HepG2 (cell line): ENCODE measurements around the gene EMILIN1. TPM values are rescaled to one million over a fixed set of nuclear protein-coding genes. Genes with fewer than 3 reads are reported as not detected.

Source experiments
- AGO2 ChIP-seq: fragments of 200-400 bp; formaldehyde crosslinking; optimal IDR thresholded peaks from 2 replicates; pipeline ENCODE3; 2017; ENCODE audit warnings: mild to moderate bottlenecking, low read depth, low read length, moderate library complexity
- CC2D1A ChIP-seq: sonication (generic); formaldehyde crosslinking; IDR thresholded peaks from 2 replicates; pipeline ENCODE4 v1.8.1; 2023; ENCODE audit warnings: mild to moderate bottlenecking, missing genetic modification reagents
- DR1 ChIP-seq: sonication (generic); formaldehyde crosslinking; IDR thresholded peaks from 2 replicates; pipeline ENCODE4 v1.8.0; 2021; ENCODE audit warnings: mild to moderate bottlenecking, missing genetic modification reagents, inconsistent platforms
- HDAC6 ChIP-seq: fragments of 200-600 bp; sonication (generic); IDR thresholded peaks from 2 replicates; pipeline ENCODE4 v1.7.0; 2017; ENCODE audit warnings: mild to moderate bottlenecking, antibody characterized with exemption, low read length, low read depth
- KAT8 ChIP-seq: IDR thresholded peaks from 2 replicates; pipeline ENCODE4 v1.6.1; 2016; ENCODE audit warnings: missing genetic modification reagents, missing compliant biosample characterization
- MEIS1 ChIP-seq: sonication (generic); formaldehyde crosslinking; IDR thresholded peaks from 2 replicates; pipeline ENCODE4 v1.9.0; 2021; ENCODE audit warnings: mild to moderate bottlenecking, missing genetic modification reagents, moderate library complexity, borderline replicate concordance
- ONECUT2 ChIP-seq: sonication (generic); formaldehyde crosslinking; IDR thresholded peaks from 2 replicates; pipeline ENCODE4 v1.4.0; 2020; ENCODE audit warnings: missing genetic modification reagents
- POLR2A ChIP-seq, 2 experiments: IDR thresholded peaks; 2 replicates each; pipeline ENCODE4 v1.6.1; 2011; ENCODE audit warnings: low read depth in 2 of 2, low read length in 2 of 2, mild to moderate bottlenecking in 1 of 2, moderate library complexity in 1 of 2; ENCODE audit not compliant: insufficient read depth in 1 of 2
- SCMH1 ChIP-seq: sonication (generic); formaldehyde crosslinking; IDR thresholded peaks from 2 replicates; pipeline ENCODE4 v1.9.0; 2021; ENCODE audit warnings: missing genetic modification reagents, mild to moderate bottlenecking, borderline replicate concordance
- TARDBP ChIP-seq: sonication (generic); formaldehyde crosslinking; IDR thresholded peaks from 2 replicates; pipeline ENCODE4 v1.8.0; 2022; ENCODE audit warnings: mild to moderate bottlenecking, missing genetic modification reagents
- XRCC5 ChIP-seq: fragments of 200-400 bp; formaldehyde crosslinking; optimal IDR thresholded peaks from 2 replicates; pipeline ENCODE3; 2017; ENCODE audit warnings: mild to moderate bottlenecking, low read length
- ZFP82 ChIP-seq: sonication (generic); formaldehyde crosslinking; IDR thresholded peaks from 2 replicates; pipeline ENCODE4 v1.5.1; 2020; ENCODE audit warnings: mild to moderate bottlenecking, missing genetic modification reagents, borderline replicate concordance
- ZIK1 ChIP-seq: sonication (generic); formaldehyde crosslinking; IDR thresholded peaks from 2 replicates; pipeline ENCODE4 v1.5.0; 2020; ENCODE audit warnings: mild to moderate bottlenecking, low read depth, missing genetic modification reagents, borderline replicate concordance
- ZMYM4 ChIP-seq: sonication (generic); formaldehyde crosslinking; IDR thresholded peaks from 2 replicates; pipeline ENCODE4 v1.8.1; 2023; ENCODE audit warnings: mild to moderate bottlenecking, missing genetic modification reagents
- ZNF547 ChIP-seq: sonication (generic); formaldehyde crosslinking; IDR thresholded peaks from 2 replicates; pipeline ENCODE4 v1.5.1; 2020; ENCODE audit warnings: mild to moderate bottlenecking, missing genetic modification reagents
- ZNF614 ChIP-seq: IDR thresholded peaks from 2 replicates; pipeline ENCODE4 v1.6.1; 2018; ENCODE audit warnings: missing biosample characterization, missing genetic modification reagents, inconsistent platforms, borderline replicate concordance
- ZNF746 ChIP-seq: sonication (generic); formaldehyde crosslinking; IDR thresholded peaks from 2 replicates; pipeline ENCODE4 v1.8.0; 2022; ENCODE audit warnings: mild to moderate bottlenecking, missing genetic modification reagents
- ZNF772 ChIP-seq: sonication (generic); formaldehyde crosslinking; IDR thresholded peaks from 2 replicates; pipeline ENCODE4 v1.5.0; 2020; ENCODE audit warnings: mild to moderate bottlenecking, missing genetic modification reagents
- ZSCAN12 ChIP-seq: sonication (generic); formaldehyde crosslinking; IDR thresholded peaks from 2 replicates; pipeline ENCODE4 v1.9.0; 2021; ENCODE audit warnings: mild to moderate bottlenecking, missing genetic modification reagents
- polyA plus RNA-seq, 8 experiments: library from polyadenylated mRNA; depleted of rRNA in 3 of 8; stranded (reverse) in 7 of 8; unstranded in 1 of 8; fragments of >200 nt; fragmentation: Illumina TruSeq in 4 of 8; extraction: Trizol in 4 of 8; gene quantifications; 2 replicates each; pipeline versions ENCODE4 v1.2.1 to v1.2.3, GENCODE V29; 2011 to 2016; ENCODE audit warnings: low read depth in 4 of 8, missing spikeins in 1 of 8, mixed read lengths in 1 of 8; ENCODE audit not compliant: insufficient read depth in 1 of 8
- total RNA-seq, 5 experiments: library from RNA; depleted of rRNA; stranded (reverse); fragments of >200 nt; fragmentation: Illumina TruSeq; extraction: Trizol; gene quantifications; 2 replicates each; pipeline ENCODE4 v1.2.3, GENCODE V29; 2016; ENCODE audit warnings: low read depth in 1 of 5
- TF ChIP-seq, protein P1 (sequence below): sonication (generic); formaldehyde crosslinking; IDR thresholded peaks from 2 replicates; pipeline ENCODE4 v1.4.0; 2020; ENCODE audit warnings: missing genetic modification reagents
- TF ChIP-seq, protein P2 (sequence below): IDR thresholded peaks from 2 replicates; pipeline ENCODE4 v1.6.1; 2016; ENCODE audit warnings: control low read depth

EMILIN1 gene
- total and polyA plus RNA-seq, 2 of the 13 experiments (the other 11 are each of a cell fraction or from before 2014, with no cell fraction given): 8.1 to 9.7 TPM

DNA sequence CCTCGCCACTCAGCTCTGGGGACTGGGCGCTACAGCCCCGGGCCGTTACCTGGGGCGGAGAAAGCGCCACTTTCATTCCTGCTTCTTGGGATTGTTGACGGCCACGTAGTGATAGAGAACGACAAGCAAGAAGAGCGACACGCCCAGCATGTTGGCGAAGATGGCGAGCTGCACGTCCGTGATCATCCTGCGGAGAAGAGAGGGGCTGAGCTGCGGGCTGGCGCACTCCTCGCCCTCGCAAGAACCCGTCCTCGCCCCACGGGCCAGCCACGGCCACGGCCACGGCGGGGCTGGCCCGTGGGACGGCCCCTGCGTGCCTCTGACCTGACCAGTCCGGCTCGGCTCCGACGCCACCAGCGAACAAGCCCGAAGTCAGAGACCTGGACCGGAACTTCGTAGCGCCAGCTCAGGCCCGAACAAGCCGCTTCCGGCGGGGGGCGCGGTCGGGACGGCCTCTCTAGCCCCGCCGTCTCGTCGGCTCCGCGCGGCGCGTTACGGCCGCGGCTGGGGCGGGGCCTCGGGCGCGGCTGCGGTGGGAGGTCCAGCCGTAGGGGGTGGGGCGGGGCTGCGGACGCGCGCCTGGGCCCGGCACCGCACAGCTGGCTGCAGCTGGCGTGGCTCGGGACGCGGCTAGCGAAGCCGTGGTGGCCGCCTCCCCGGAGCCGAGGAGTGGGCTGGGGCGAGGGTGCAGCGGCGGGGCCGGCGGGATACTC lies 7.0 kb upstream of the EMILIN1 start, which contains the start of gene OST4 (continued):
- TF ChIP-seq ZNF547 (peak; percentile 64; the same call in 1 of the 2 replicates), SCMH1 (CRISPR knock-in tag) (no peak), KAT8 (CRISPR knock-in tag) (peak; percentile 93), POLR2A (IDR thresholded peaks at IDR 0.05; ENCODE audit: insufficient read depth in 1 of 2, low read depth in 2 of 2, low read length in 2 of 2) (peak; percentile 93 to 97), ZMYM4 (CRISPR knock-in tag) (peak; percentile 51; the same call in 1 of the 2 replicates), ZNF614 (CRISPR knock-in tag) (peak; percentile 74; the same call in 1 of the 2 replicates), TARDBP (CRISPR knock-in tag) (peak; percentile 66; the same call in 1 of the 2 replicates), ONECUT2 (CRISPR knock-in tag) (no peak), ZFP82 (CRISPR knock-in tag) (no peak), ZIK1 (no peak), ZNF746 (CRISPR knock-in tag) (0 out of 2 replicates have a peak, but pooled peaks have one; percentile 32), ZNF772 (no peak), HDAC6 (no peak), ZSCAN12 (CRISPR knock-in tag) (0 out of 2 replicates have a peak, but pooled peaks have one; percentile 18), MEIS1 (CRISPR knock-in tag) (no peak; the same call in 1 of the 2 replicates), CC2D1A (CRISPR knock-in tag) (no peak), AGO2 (peak; percentile 86), DR1 (CRISPR knock-in tag) (peak; percentile 30; the same call in 1 of the 2 replicates), XRCC5 (peak; percentile 68)
- TF ChIP-seq, protein P1, sequence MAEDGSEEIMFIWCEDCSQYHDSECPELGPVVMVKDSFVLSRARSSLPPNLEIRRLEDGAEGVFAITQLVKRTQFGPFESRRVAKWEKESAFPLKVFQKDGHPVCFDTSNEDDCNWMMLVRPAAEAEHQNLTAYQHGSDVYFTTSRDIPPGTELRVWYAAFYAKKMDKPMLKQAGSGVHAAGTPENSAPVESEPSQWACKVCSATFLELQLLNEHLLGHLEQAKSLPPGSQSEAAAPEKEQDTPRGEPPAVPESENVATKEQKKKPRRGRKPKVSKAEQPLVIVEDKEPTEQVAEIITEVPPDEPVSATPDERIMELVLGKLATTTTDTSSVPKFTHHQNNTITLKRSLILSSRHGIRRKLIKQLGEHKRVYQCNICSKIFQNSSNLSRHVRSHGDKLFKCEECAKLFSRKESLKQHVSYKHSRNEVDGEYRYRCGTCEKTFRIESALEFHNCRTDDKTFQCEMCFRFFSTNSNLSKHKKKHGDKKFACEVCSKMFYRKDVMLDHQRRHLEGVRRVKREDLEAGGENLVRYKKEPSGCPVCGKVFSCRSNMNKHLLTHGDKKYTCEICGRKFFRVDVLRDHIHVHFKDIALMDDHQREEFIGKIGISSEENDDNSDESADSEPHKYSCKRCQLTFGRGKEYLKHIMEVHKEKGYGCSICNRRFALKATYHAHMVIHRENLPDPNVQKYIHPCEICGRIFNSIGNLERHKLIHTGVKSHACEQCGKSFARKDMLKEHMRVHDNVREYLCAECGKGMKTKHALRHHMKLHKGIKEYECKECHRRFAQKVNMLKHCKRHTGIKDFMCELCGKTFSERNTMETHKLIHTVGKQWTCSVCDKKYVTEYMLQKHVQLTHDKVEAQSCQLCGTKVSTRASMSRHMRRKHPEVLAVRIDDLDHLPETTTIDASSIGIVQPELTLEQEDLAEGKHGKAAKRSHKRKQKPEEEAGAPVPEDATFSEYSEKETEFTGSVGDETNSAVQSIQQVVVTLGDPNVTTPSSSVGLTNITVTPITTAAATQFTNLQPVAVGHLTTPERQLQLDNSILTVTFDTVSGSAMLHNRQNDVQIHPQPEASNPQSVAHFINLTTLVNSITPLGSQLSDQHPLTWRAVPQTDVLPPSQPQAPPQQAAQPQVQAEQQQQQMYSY (CRISPR knock-in tag): no peak; the same call in 1 of the 2 replicates
- TF ChIP-seq, protein P2, sequence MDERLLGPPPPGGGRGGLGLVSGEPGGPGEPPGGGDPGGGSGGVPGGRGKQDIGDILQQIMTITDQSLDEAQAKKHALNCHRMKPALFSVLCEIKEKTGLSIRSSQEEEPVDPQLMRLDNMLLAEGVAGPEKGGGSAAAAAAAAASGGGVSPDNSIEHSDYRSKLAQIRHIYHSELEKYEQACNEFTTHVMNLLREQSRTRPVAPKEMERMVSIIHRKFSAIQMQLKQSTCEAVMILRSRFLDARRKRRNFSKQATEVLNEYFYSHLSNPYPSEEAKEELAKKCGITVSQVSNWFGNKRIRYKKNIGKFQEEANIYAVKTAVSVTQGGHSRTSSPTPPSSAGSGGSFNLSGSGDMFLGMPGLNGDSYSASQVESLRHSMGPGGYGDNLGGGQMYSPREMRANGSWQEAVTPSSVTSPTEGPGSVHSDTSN: no peak
